ENCODE data around the gene SMPD4. TPM values are rescaled to one million over a fixed set of nuclear protein-coding genes. Genes with fewer than 3 reads are reported as not detected.
"Not testable (repeated sequence)": the region's sequence is repeated elsewhere in the genome, so short reads cannot be mapped to it uniquely, and the experiment has no call there.

Gene SMPD4
- total and polyA plus RNA-seq, 9 of the 15 experiments (the other 6 are each of a cell fraction or from before 2014, with no cell fraction given), result 7.5 to 123 (median 35.7) TPM

GRCh38 chr2:130142396-130143265 lies 38.8 kb downstream of the SMPD4 start:
- FAIRE-seq; DNase-seq (ENCODE audit: extremely low read depth in 1 of 4, low spot score in 3 of 4); H3K27ac ChIP-seq (ENCODE audit: extremely low read depth, low read depth, low read length); H3K9me1 ChIP-seq (ENCODE audit: control insufficient read depth, insufficient read depth, low read length); intact Hi-C loops (cut with micrococcal nuclease); in situ Hi-C loops (cut with MboI); H3K79me2 ChIP-seq (ENCODE audit: control insufficient read depth, insufficient read depth, low read length); POLR2A ChIA-PET; H3K27me3 ChIP-seq (ENCODE audit: control insufficient read depth in 2 of 2, insufficient read depth in 2 of 2, low read length in 2 of 2); H2AFZ ChIP-seq (ENCODE audit: low read depth, low read length); H3K9me3 ChIP-seq (replicated peaks; ENCODE audit: control insufficient read depth, insufficient read depth, low read depth, low read length); H4K20me1 ChIP-seq (replicated peaks; ENCODE audit: control insufficient read depth, insufficient read depth, low read length); H3K4me3 ChIP-seq; H3K36me3 ChIP-seq (ENCODE audit: control insufficient read depth, insufficient read depth, low read length); H3K9ac ChIP-seq (ENCODE audit: insufficient read depth in 1 of 2, low read depth in 2 of 2, low read length in 2 of 2); H3K4me2 ChIP-seq (ENCODE audit: insufficient read depth, low read length); CTCF ChIA-PET (ENCODE audit: low intra/inter-chr PET ratio); BruUV-seq (replicated peaks): not testable (repeated sequence)
- 38% methylated on average over 10 of the region's 13 CpGs for WGBS (ENCODE audit: insufficient coverage, low coverage, missing lambda C conversion rate)
- 0 out of 2 replicates have a peak, but pooled peaks have one; percentile 8 for TF ChIP-seq SUPT5H (IDR thresholded peaks at IDR 0.05)
- peaks cover 0 to 14% of the 10 kb centered on the region in 2 experiments; a peak in 2 of 5 replicates for H3K4me1 ChIP-seq (replicated peaks in 1 of 2; ENCODE audit: control insufficient read depth in 2 of 2, insufficient read depth in 2 of 2, low read length in 2 of 2)
- ATAC-seq, result peak; percentile 8

DNA sequence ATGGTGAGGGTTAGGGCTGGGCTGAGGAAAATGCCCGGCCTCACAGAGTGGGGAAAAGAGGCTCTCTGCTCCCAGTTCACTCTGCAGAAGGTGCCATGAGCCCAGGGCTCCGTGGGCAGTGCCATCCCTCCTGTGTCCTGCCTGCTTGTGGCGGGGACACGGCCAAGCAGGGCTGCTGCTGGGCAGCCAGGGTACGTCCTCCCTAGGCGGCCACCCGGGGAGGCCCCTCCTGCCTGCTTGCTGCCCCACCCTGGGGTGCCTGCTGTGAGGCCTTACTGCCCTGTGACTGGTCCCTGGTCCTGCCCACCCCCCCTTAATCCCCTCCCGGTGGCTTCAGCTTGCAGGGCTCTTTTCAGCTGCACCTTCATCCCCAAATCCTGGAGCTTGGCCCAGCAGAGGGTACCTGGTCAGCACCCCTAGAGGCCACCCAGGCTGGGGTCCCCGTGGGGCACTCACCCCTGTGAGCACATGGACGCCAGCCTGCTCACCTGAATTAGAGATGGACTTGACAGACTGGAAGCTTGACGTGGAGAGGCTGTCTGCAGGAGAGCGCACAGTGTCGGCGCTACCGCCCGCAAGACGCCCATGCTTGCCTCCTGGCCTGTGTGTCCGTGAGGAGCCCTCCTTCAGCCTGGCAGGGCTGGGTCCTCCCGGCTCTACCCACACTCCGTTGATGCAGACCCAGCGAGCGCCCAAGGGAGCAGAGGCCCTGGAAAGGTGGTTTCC lies 39.6 kb downstream of the SMPD4 start:
- H3K27me3 ChIP-seq (ENCODE audit: control insufficient read depth in 2 of 2, insufficient read depth in 2 of 2, low read length in 2 of 2); POLR2A ChIA-PET; H3K79me2 ChIP-seq (ENCODE audit: control insufficient read depth, insufficient read depth, low read length); H4K20me1 ChIP-seq (replicated peaks; ENCODE audit: control insufficient read depth, insufficient read depth, low read length); H3K36me3 ChIP-seq (ENCODE audit: control insufficient read depth, insufficient read depth, low read length); H3K4me2 ChIP-seq (ENCODE audit: insufficient read depth, low read length); DNase-seq (ENCODE audit: extremely low read depth in 1 of 4, low spot score in 3 of 4); H3K27ac ChIP-seq (ENCODE audit: extremely low read depth, low read depth, low read length); FAIRE-seq; in situ Hi-C loops (cut with MboI); CTCF ChIA-PET (ENCODE audit: low intra/inter-chr PET ratio); H3K4me3 ChIP-seq; H3K9me3 ChIP-seq (replicated peaks; ENCODE audit: control insufficient read depth, insufficient read depth, low read depth, low read length); intact Hi-C loops (cut with micrococcal nuclease); H2AFZ ChIP-seq (ENCODE audit: low read depth, low read length); H3K9ac ChIP-seq (ENCODE audit: insufficient read depth in 1 of 2, low read depth in 2 of 2, low read length in 2 of 2); ATAC-seq; H3K9me1 ChIP-seq (ENCODE audit: control insufficient read depth, insufficient read depth, low read length); BruUV-seq (replicated peaks): not testable (repeated sequence)
- 46% methylated on average over 8 of the region's 22 CpGs for WGBS (ENCODE audit: insufficient coverage, low coverage, missing lambda C conversion rate)
- peaks cover 0 to 14% of the 10 kb centered on the region in 2 experiments; a peak in 2 of 5 replicates for H3K4me1 ChIP-seq (replicated peaks in 1 of 2; ENCODE audit: control insufficient read depth in 2 of 2, insufficient read depth in 2 of 2, low read length in 2 of 2)

- H3K9me1 ChIP-seq (ENCODE audit: control insufficient read depth, insufficient read depth, low read length); H3K27me3 ChIP-seq (ENCODE audit: control insufficient read depth in 2 of 2, insufficient read depth in 2 of 2, low read length in 2 of 2); H3K27ac ChIP-seq (ENCODE audit: extremely low read depth, low read depth, low read length); H3K4me3 ChIP-seq; H3K9ac ChIP-seq (ENCODE audit: insufficient read depth in 1 of 2, low read depth in 2 of 2, low read length in 2 of 2); H3K9me3 ChIP-seq (replicated peaks; ENCODE audit: control insufficient read depth, insufficient read depth, low read depth, low read length); POLR2A ChIA-PET; H2AFZ ChIP-seq (ENCODE audit: low read depth, low read length); in situ Hi-C loops (cut with MboI); CTCF ChIA-PET (ENCODE audit: low intra/inter-chr PET ratio); H3K79me2 ChIP-seq (ENCODE audit: control insufficient read depth, insufficient read depth, low read length); H3K36me3 ChIP-seq (ENCODE audit: control insufficient read depth, insufficient read depth, low read length); BruUV-seq (replicated peaks); DNase-seq (ENCODE audit: extremely low read depth in 1 of 4, low spot score in 3 of 4); intact Hi-C loops (cut with micrococcal nuclease); H4K20me1 ChIP-seq (replicated peaks; ENCODE audit: control insufficient read depth, insufficient read depth, low read length); ATAC-seq; FAIRE-seq; H3K4me2 ChIP-seq (ENCODE audit: insufficient read depth, low read length): not testable (repeated sequence)
- 84% methylated on average over 3 of the region's 6 CpGs for WGBS (ENCODE audit: insufficient coverage, low coverage, missing lambda C conversion rate)
- peaks cover 0 to 18% of the 10 kb centered on the region in 2 experiments; a peak in 2 of 5 replicates for H3K4me1 ChIP-seq (replicated peaks in 1 of 2; ENCODE audit: control insufficient read depth in 2 of 2, insufficient read depth in 2 of 2, low read length in 2 of 2)
Measured at GRCh38 chr2:130141002-130141401, 40.4 kb downstream of the SMPD4 start.
